H9 (cell line): ENCODE measurements around the gene ZMIZ1. TPM values are rescaled to one million over a fixed set of nuclear protein-coding genes. Genes with fewer than 3 reads are reported as not detected.

Experiments
- DNase-seq: peaks from one replicate; pipeline ENCODE4 v3.0.0-alpha.2; 2017
- H2AFZ ChIP-seq: one replicate; pipeline ENCODE4 v1.6.1; 2013; ENCODE audit warnings: mild to moderate bottlenecking, low read length, control low read depth, moderate library complexity
- H2AK5ac ChIP-seq: 2 replicates; pipeline ENCODE4 v1.6.1; 2013; ENCODE audit warnings: low read length, control low read depth, mixed read lengths; ENCODE audit not compliant: insufficient read length
- H2BK120ac ChIP-seq: one replicate; pipeline ENCODE4 v1.6.1; 2013; ENCODE audit warnings: low read depth, mild to moderate bottlenecking, low read length, control low read depth, inconsistent platforms; ENCODE audit not compliant: poor library complexity, severe bottlenecking
- H2BK12ac ChIP-seq: 2 replicates; pipeline ENCODE4 v1.6.1; 2013; ENCODE audit warnings: low read length, control low read depth, mixed read lengths, low read depth; ENCODE audit not compliant: insufficient read length
- H2BK15ac ChIP-seq: 2 replicates; pipeline ENCODE4 v1.6.1; 2013; ENCODE audit warnings: low read depth, low read length, control low read depth
- H2BK20ac ChIP-seq: one replicate; pipeline ENCODE4 v1.6.1; 2013; ENCODE audit warnings: low read depth, mild to moderate bottlenecking, low read length, control low read depth, inconsistent platforms; ENCODE audit not compliant: poor library complexity, severe bottlenecking
- H2BK5ac ChIP-seq: 2 replicates; pipeline ENCODE4 v1.6.1; 2013; ENCODE audit warnings: low read length, control low read depth, mixed read lengths; ENCODE audit not compliant: insufficient read length
- H3K14ac ChIP-seq: 2 replicates; pipeline ENCODE4 v1.6.1; 2013; ENCODE audit warnings: low read length, control low read depth; ENCODE audit not compliant: insufficient read depth
- H3K18ac ChIP-seq: 2 replicates; pipeline ENCODE4 v1.6.1; 2013; ENCODE audit warnings: low read depth, mild to moderate bottlenecking, mixed read lengths, low read length, control low read depth; ENCODE audit not compliant: insufficient read length
- H3K23ac ChIP-seq: 2 replicates; pipeline ENCODE4 v1.6.1; 2013; ENCODE audit warnings: low read length, control low read depth, mixed read lengths, low read depth; ENCODE audit not compliant: insufficient read length
- H3K23me2 ChIP-seq: 2 replicates; pipeline ENCODE4 v1.6.1; 2013; ENCODE audit warnings: low read depth, mild to moderate bottlenecking, mixed read lengths, low read length, control low read depth; ENCODE audit not compliant: insufficient read length, poor library complexity, severe bottlenecking
- H3K27ac ChIP-seq: 2 replicates; pipeline ENCODE4 v1.5.1; 2013; ENCODE audit warnings: low read length, control low read depth, mixed read lengths, low read depth; ENCODE audit not compliant: insufficient read length
- H3K27me3 ChIP-seq: 2 replicates; pipeline ENCODE4 v1.6.1; 2013; ENCODE audit warnings: low read length, control low read depth, inconsistent platforms; ENCODE audit not compliant: insufficient read depth
- H3K4ac ChIP-seq: 2 replicates; pipeline ENCODE4 v1.6.1; 2013; ENCODE audit warnings: low read depth, mild to moderate bottlenecking, control low read depth, inconsistent platforms, low read length, moderate library complexity
- H3K4me1 ChIP-seq: 2 replicates; pipeline ENCODE4 v1.6.1; 2013; ENCODE audit warnings: low read length, control low read depth, inconsistent platforms; ENCODE audit not compliant: insufficient read depth
- H3K4me2 ChIP-seq: 2 replicates; pipeline ENCODE4 v1.6.1; 2013; ENCODE audit warnings: low read length, control low read depth, mixed read lengths; ENCODE audit not compliant: insufficient read length, insufficient read depth
- H3K56ac ChIP-seq: 2 replicates; pipeline ENCODE4 v1.6.1; 2013; ENCODE audit warnings: low read depth, mild to moderate bottlenecking, mixed read lengths, low read length, control low read depth; ENCODE audit not compliant: insufficient read length
- H3K79me1 ChIP-seq: 2 replicates; pipeline ENCODE4 v1.6.1; 2013; ENCODE audit warnings: low read depth, mild to moderate bottlenecking, moderate library complexity, low read length, control low read depth, inconsistent platforms; ENCODE audit not compliant: insufficient read depth, poor library complexity, severe bottlenecking
- H3K79me2 ChIP-seq: 2 replicates; pipeline ENCODE4 v1.6.1; 2013; ENCODE audit warnings: low read length, control low read depth, inconsistent platforms; ENCODE audit not compliant: insufficient read depth
- H3K9ac ChIP-seq: 2 replicates; pipeline ENCODE4 v1.6.1; 2013; ENCODE audit warnings: low read length, control low read depth, mixed read lengths; ENCODE audit not compliant: insufficient read length; ENCODE audit errors: extremely low read depth
- H3K9me3 ChIP-seq: one replicate; pipeline ENCODE4 v1.6.1; 2013; ENCODE audit warnings: low read depth, low read length, inconsistent platforms; ENCODE audit not compliant: control insufficient read depth
- H3T11ph ChIP-seq: one replicate; pipeline ENCODE4 v1.6.1; 2013; ENCODE audit warnings: mild to moderate bottlenecking, low read length, control low read depth, inconsistent platforms
- H4K20me1 ChIP-seq: one replicate; pipeline ENCODE4 v1.6.1; 2013; ENCODE audit not compliant: control insufficient read depth, insufficient read length, insufficient read depth
- H4K5ac ChIP-seq: 2 replicates; pipeline ENCODE4 v1.6.1; 2013; ENCODE audit warnings: low read depth, mild to moderate bottlenecking, mixed read lengths, low read length, control low read depth; ENCODE audit not compliant: insufficient read length
- H4K8ac ChIP-seq: replicated peaks from 2 replicates; pipeline ENCODE4 v1.6.1; 2013; ENCODE audit warnings: low read length, control low read depth, mixed read lengths, low read depth; ENCODE audit not compliant: insufficient read length
- H4K91ac ChIP-seq: 2 replicates; pipeline ENCODE4 v1.6.1; 2013; ENCODE audit warnings: low read depth, mild to moderate bottlenecking, moderate library complexity, mixed read lengths, low read length, control low read depth; ENCODE audit not compliant: insufficient read length
- H3K27ac Mint-ChIP-seq, 3 experiments: 2 replicates in 2 of 3; 3 replicates in 1 of 3; pipeline ENCODE4 v1.8.0; 2020 to 2021; ENCODE audit warnings: mixed read lengths in 3 of 3, mild to moderate bottlenecking in 1 of 3, moderate library complexity in 1 of 3
- H3K27me3 Mint-ChIP-seq: 2 replicates; pipeline ENCODE4 v1.8.0; 2021; ENCODE audit warnings: low read depth, mild to moderate bottlenecking, moderate library complexity, mixed read lengths
- H3K36me3 Mint-ChIP-seq, 3 experiments: 2 replicates in 2 of 3; 3 replicates in 1 of 3; pipeline ENCODE4 v1.8.0; 2020 to 2021; ENCODE audit warnings: low read depth in 3 of 3, mixed read lengths in 3 of 3; ENCODE audit not compliant: insufficient read depth in 1 of 3
- H3K4me1 Mint-ChIP-seq, 2 experiments: 2 replicates each; pipeline ENCODE4 v1.8.0; 2020; ENCODE audit warnings: mixed read lengths in 2 of 2
- H3K4me3 Mint-ChIP-seq, 2 experiments: 2 replicates in 1 of 2; 3 replicates in 1 of 2; pipeline ENCODE4 v1.8.0; 2020 to 2021; ENCODE audit warnings: mild to moderate bottlenecking in 2 of 2, mixed read lengths in 2 of 2, moderate library complexity in 1 of 2
- H3K9me3 Mint-ChIP-seq, 2 experiments: 2 replicates in 1 of 2; 3 replicates in 1 of 2; pipeline ENCODE4 v1.8.0; 2020; ENCODE audit warnings: mild to moderate bottlenecking in 2 of 2, mixed read lengths in 2 of 2, moderate library complexity in 1 of 2
- CTCF ChIP-seq: fragments of 200-600 bp; sonication (generic); conservative IDR thresholded peaks from 3 replicates; pipeline ENCODE4 v1.8.0; 2021; ENCODE audit warnings: antibody characterized with exemption, mild to moderate bottlenecking
- WGBS: extraction: QIAGEN DNeasy Blood & Tissue Kit; methylation state at CpG from one replicate; pipeline ENCODE4 v1.1.7; 2013; ENCODE audit warnings: missing lambda C conversion rate, low lambda C conversion rate, mixed read lengths; ENCODE audit not compliant: insufficient read length; ENCODE audit errors: extremely low coverage; 5-methylcytosine and 5-hydroxymethylcytosine counted together
- total RNA-seq: library from RNA; stranded (reverse); gene quantifications from 2 replicates; pipeline ENCODE4 v1.2.1, GENCODE V29; 2021

ZMIZ1 gene
- total RNA-seq, 1 experiment from 2014 or later, result 36.9 TPM

GRCh38 chr10:79241629-79241989 lies 172.8 kb downstream of the ZMIZ1 start:
- peaks cover 17% of the 10 kb centered on the region; the same call in 1 of the 2 replicates for H3K4me1 ChIP-seq
- no peak for TF ChIP-seq CTCF
- no peak overlapping the region for H2BK20ac ChIP-seq
- Mint-ChIP-seq H3K4me3 (peak overlapping the region; percentile 61 to 75), H3K36me3 (peaks cover 0 to 11% (median 5%) of the 10 kb centered on the region in 3 experiments; a peak in 5 of 7 replicates), H3K4me1 (peaks cover 55 to 57% of the 10 kb centered on the region in 2 experiments), H3K27me3 (peaks cover 80% of the 10 kb centered on the region), H3K9me3 (no peaks in the 10 kb centered on the region), H3K27ac (peak overlapping the region in 1 of 3 experiments; percentile 59; a peak in 1 of 7 replicates)
- H3K18ac ChIP-seq, result no peak overlapping the region
- no peak overlapping the region for H2AK5ac ChIP-seq
- H3K9me3 ChIP-seq, result no peaks in the 10 kb centered on the region
- H3T11ph ChIP-seq, result no peak overlapping the region
- no peak overlapping the region for H4K5ac ChIP-seq
- WGBS, result no CpG with 5 or more reads among the region's 5 CpGs
- peaks cover 16% of the 10 kb centered on the region for H3K23me2 ChIP-seq
- no peak overlapping the region for H4K91ac ChIP-seq
- H4K8ac ChIP-seq, result no peak overlapping the region
- DNase-seq, result no peak
- H2BK5ac ChIP-seq, result no peak overlapping the region
- H3K27me3 ChIP-seq, result peaks cover 49% of the 10 kb centered on the region
- peak overlapping the region; percentile 58 for H3K4me2 ChIP-seq
- H2BK120ac ChIP-seq, result no peak overlapping the region
- no peaks in the 10 kb centered on the region for H3K79me2 ChIP-seq
- no peak overlapping the region for H3K9ac ChIP-seq
- no peak overlapping the region for H2AFZ ChIP-seq
- no peak overlapping the region for H3K4ac ChIP-seq
- no peaks in the 10 kb centered on the region for H3K79me1 ChIP-seq
- H2BK12ac ChIP-seq, result no peak overlapping the region
- no peak overlapping the region for H3K27ac ChIP-seq
- H3K14ac ChIP-seq, result no peak overlapping the region
- H2BK15ac ChIP-seq, result no peak overlapping the region
- no peak overlapping the region for H3K23ac ChIP-seq
- H4K20me1 ChIP-seq, result peaks cover 3% of the 10 kb centered on the region
- no peak overlapping the region for H3K56ac ChIP-seq
